ENCODE measurements around the gene UQCC5.

UQCC5 gene

GRCh38 chr3:52535411-52536111, 844 bp upstream of the UQCC5 start:
- peak overlapping the region in 1 of 2 donors; percentile 71 for H3K4me3 ChIP-seq (ENCODE audit: low read length in 2 of 2)
- no peaks in the 10 kb centered on the region for H3K27me3 ChIP-seq (ENCODE audit: control insufficient read depth in 2 of 2, insufficient read depth in 2 of 2, low read length in 2 of 2)
- H3K27ac ChIP-seq (ENCODE audit: low read depth in 2 of 2, low read length in 2 of 2) = no peak overlapping the region
- H3K9me3 ChIP-seq (ENCODE audit: control insufficient read depth in 2 of 2, low read length in 2 of 2) = no peaks in the 10 kb centered on the region
- H3K9ac ChIP-seq (ENCODE audit: low read depth in 1 of 2, low read length in 2 of 2) = no peak overlapping the region
- H3K36me3 ChIP-seq (ENCODE audit: control insufficient read depth in 2 of 2, insufficient read depth in 2 of 2, low read length in 2 of 2) = peaks cover 0 to 2% of the 10 kb centered on the region in 2 donors
- H3K4me1 ChIP-seq (ENCODE audit: control insufficient read depth in 2 of 2, insufficient read depth in 2 of 2, low read length in 2 of 2) = peaks cover 13 to 36% of the 10 kb centered on the region in 2 donors

GRCh38 chr3:52536112-52536368, 365 bp upstream of the UQCC5 start:
- peaks cover 13 to 36% of the 10 kb centered on the region in 2 donors for H3K4me1 ChIP-seq (ENCODE audit: control insufficient read depth in 2 of 2, insufficient read depth in 2 of 2, low read length in 2 of 2)
- no peak overlapping the region for H3K9ac ChIP-seq (ENCODE audit: low read depth in 1 of 2, low read length in 2 of 2)
- peaks cover 0 to 7% of the 10 kb centered on the region in 2 donors for H3K36me3 ChIP-seq (ENCODE audit: control insufficient read depth in 2 of 2, insufficient read depth in 2 of 2, low read length in 2 of 2)
- no peaks in the 10 kb centered on the region for H3K9me3 ChIP-seq (ENCODE audit: control insufficient read depth in 2 of 2, low read length in 2 of 2)
- peak overlapping the region; percentile 67 to 71 for H3K4me3 ChIP-seq (ENCODE audit: low read length in 2 of 2)
- no peaks in the 10 kb centered on the region for H3K27me3 ChIP-seq (ENCODE audit: control insufficient read depth in 2 of 2, insufficient read depth in 2 of 2, low read length in 2 of 2)
- no peak overlapping the region for H3K27ac ChIP-seq (ENCODE audit: low read depth in 2 of 2, low read length in 2 of 2)

DNA sequence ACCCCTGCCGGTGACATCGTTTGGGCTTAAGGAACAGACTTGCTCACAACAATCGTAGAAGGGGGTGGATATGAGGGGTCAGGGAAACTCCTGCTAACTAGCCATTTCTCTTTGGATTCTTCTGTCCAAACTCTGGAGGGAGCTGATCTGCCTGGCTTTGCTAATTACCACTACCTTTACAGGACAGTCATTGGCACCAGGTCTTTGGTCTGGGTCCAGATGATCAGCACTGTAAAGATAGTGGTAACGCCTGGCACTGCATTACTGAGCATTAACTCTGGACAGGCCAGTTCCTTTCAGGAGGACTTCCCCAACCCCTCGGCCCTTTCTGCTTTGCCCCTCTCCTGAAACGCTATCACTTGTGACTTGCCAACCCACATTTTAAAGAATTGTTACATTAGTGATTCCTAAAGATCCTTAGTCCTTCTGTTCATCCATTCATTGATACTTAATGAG, 788 bp downstream of the UQCC5 start:
- Histone ChIP-seq H3K9ac (ENCODE audit: low read depth in 1 of 2, low read length in 2 of 2) (peak overlapping the region; percentile 71 to 96), H3K27me3 (ENCODE audit: control insufficient read depth in 2 of 2, insufficient read depth in 2 of 2, low read length in 2 of 2) (no peaks in the 10 kb centered on the region), H3K36me3 (ENCODE audit: control insufficient read depth in 2 of 2, insufficient read depth in 2 of 2, low read length in 2 of 2) (peaks cover 3 to 12% of the 10 kb centered on the region in 2 donors), H3K9me3 (ENCODE audit: control insufficient read depth in 2 of 2, low read length in 2 of 2) (no peaks in the 10 kb centered on the region), H3K27ac (ENCODE audit: low read depth in 2 of 2, low read length in 2 of 2) (peak overlapping the region; percentile 72 to 89), H3K4me1 (ENCODE audit: control insufficient read depth in 2 of 2, insufficient read depth in 2 of 2, low read length in 2 of 2) (peaks cover 13 to 36% of the 10 kb centered on the region in 2 donors), H3K4me3 (ENCODE audit: low read length in 2 of 2) (peak overlapping the region; percentile 88 to 98)

- H3K4me3 ChIP-seq (ENCODE audit: low read length in 2 of 2) = peak overlapping the region; percentile 88 to 98
- H3K9ac ChIP-seq (ENCODE audit: low read depth in 1 of 2, low read length in 2 of 2) = peak overlapping the region in 1 of 2 donors; percentile 71
- peaks cover 13 to 32% of the 10 kb centered on the region in 2 donors for H3K4me1 ChIP-seq (ENCODE audit: control insufficient read depth in 2 of 2, insufficient read depth in 2 of 2, low read length in 2 of 2)
Measured at GRCh38 chr3:52537726-52538421, 1.5 kb downstream of the UQCC5 start.

GRCh38 chr3:52539010-52539653, 2.7 kb downstream of the UQCC5 start:
- peak overlapping the region in 1 of 2 donors; percentile 28 for H3K4me3 ChIP-seq (ENCODE audit: low read length in 2 of 2)
- peaks cover 13 to 32% of the 10 kb centered on the region in 2 donors for H3K4me1 ChIP-seq (ENCODE audit: control insufficient read depth in 2 of 2, insufficient read depth in 2 of 2, low read length in 2 of 2)

More at GRCh38 chr3:52537726-52538421, 1.5 kb downstream of the UQCC5 start:
- peaks cover 3 to 12% of the 10 kb centered on the region in 2 donors for H3K36me3 ChIP-seq (ENCODE audit: control insufficient read depth in 2 of 2, insufficient read depth in 2 of 2, low read length in 2 of 2)
- no peaks in the 10 kb centered on the region for H3K9me3 ChIP-seq (ENCODE audit: control insufficient read depth in 2 of 2, low read length in 2 of 2)
- H3K27me3 ChIP-seq (ENCODE audit: control insufficient read depth in 2 of 2, insufficient read depth in 2 of 2, low read length in 2 of 2) = no peaks in the 10 kb centered on the region
- H3K27ac ChIP-seq (ENCODE audit: low read depth in 2 of 2, low read length in 2 of 2) = no peak overlapping the region

DNA sequence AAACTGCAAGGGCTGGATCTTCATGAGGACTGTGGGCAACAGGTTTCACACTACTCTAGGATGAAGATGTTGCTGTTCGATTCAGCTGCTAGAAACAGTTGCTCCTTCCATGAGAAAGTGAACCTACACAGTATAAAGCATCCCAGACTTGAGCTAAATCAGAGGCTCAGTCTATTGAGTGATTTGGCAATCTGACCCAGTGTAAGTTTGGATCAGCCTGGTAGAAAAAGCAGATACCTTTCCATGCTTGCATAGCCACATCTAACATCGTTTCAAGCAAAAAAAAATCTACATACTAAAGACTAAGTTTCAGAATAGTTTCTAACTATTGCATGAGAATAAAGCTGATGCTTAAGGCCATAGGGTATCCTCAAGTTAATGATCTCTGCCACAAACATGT, 4.6 kb downstream of the UQCC5 start:
- peaks cover 10 to 22% of the 10 kb centered on the region in 2 donors for H3K4me1 ChIP-seq (ENCODE audit: control insufficient read depth in 2 of 2, insufficient read depth in 2 of 2, low read length in 2 of 2)
- H3K27ac ChIP-seq (ENCODE audit: low read depth in 2 of 2, low read length in 2 of 2) = no peak overlapping the region
- no peaks in the 10 kb centered on the region for H3K9me3 ChIP-seq (ENCODE audit: control insufficient read depth in 2 of 2, low read length in 2 of 2)
- no peaks in the 10 kb centered on the region for H3K27me3 ChIP-seq (ENCODE audit: control insufficient read depth in 2 of 2, insufficient read depth in 2 of 2, low read length in 2 of 2)
- H3K36me3 ChIP-seq (ENCODE audit: control insufficient read depth in 2 of 2, insufficient read depth in 2 of 2, low read length in 2 of 2) = peaks cover 6 to 12% of the 10 kb centered on the region in 2 donors
- no peak overlapping the region for H3K4me3 ChIP-seq (ENCODE audit: low read length in 2 of 2)
- H3K9ac ChIP-seq (ENCODE audit: low read depth in 1 of 2, low read length in 2 of 2) = no peak overlapping the region

More at GRCh38 chr3:52539010-52539653, 2.7 kb downstream of the UQCC5 start:
- H3K27ac ChIP-seq (ENCODE audit: low read depth in 2 of 2, low read length in 2 of 2) = no peak overlapping the region
- no peaks in the 10 kb centered on the region for H3K27me3 ChIP-seq (ENCODE audit: control insufficient read depth in 2 of 2, insufficient read depth in 2 of 2, low read length in 2 of 2)
- no peaks in the 10 kb centered on the region for H3K9me3 ChIP-seq (ENCODE audit: control insufficient read depth in 2 of 2, low read length in 2 of 2)
- H3K9ac ChIP-seq (ENCODE audit: low read depth in 1 of 2, low read length in 2 of 2) = no peak overlapping the region
- peaks cover 3 to 12% of the 10 kb centered on the region in 2 donors for H3K36me3 ChIP-seq (ENCODE audit: control insufficient read depth in 2 of 2, insufficient read depth in 2 of 2, low read length in 2 of 2)

DNA sequence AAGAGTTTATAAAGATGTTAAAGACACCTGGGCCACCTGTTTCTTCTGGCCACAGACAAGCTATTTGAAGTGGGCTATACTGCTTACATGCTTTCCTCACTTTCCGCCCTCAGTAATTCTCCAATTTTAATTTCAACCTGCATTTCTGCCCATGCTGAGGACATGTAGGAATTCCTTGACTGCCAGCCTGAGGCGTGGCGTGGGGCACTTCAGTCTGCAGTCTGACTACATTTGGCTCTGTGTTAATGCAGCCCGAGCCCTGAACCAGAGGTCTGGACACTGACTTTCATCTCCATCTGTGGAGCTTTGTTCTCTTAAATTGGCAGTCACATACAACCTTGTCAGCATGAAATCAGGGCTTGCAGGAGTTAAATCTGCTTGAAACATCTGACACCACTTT, 8.5 kb downstream of the UQCC5 start:
- Histone ChIP-seq H3K9ac (ENCODE audit: low read depth in 1 of 2, low read length in 2 of 2) (no peak overlapping the region), H3K27ac (ENCODE audit: low read depth in 2 of 2, low read length in 2 of 2) (no peak overlapping the region), H3K36me3 (ENCODE audit: control insufficient read depth in 2 of 2, insufficient read depth in 2 of 2, low read length in 2 of 2) (peaks cover 20 to 25% of the 10 kb centered on the region in 2 donors)

DNA sequence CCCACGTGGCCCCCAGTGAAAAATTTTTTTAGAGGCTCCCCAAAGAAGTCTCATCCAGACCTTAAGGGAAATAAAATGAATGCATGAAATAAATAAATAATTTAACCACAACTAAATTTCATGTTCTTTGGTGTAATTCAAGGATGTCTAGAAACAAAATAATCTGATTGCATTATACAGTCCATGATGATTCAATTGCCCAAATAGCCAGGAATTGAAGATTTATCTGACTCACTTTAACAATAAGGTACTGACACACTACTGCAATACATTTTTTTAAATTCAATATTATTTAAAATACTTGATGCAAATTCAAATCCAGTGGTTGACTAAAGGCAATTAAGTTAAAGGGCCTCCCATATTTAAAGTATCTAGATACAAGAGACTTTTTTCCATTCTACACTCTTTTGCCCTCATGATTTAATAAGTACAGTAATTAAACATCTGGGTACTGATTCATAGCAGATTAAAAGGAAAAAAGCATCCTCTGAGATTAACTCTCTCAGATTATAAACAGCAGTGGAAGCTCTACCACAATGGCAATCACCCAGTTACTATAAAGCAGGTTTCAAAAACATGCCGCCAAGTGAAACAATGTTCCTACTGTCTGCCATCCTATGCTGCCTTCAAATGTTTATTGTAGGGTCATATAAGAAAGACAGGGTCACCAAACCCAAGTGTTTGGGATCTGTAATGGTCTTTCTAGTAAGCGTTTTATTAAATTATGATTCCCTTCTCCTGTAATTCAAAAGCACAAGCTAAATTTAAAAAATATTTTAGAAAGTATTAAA, 9.9 kb downstream of the UQCC5 start:
- no peak overlapping the region for H3K4me3 ChIP-seq (ENCODE audit: low read length in 2 of 2)
- H3K9ac ChIP-seq (ENCODE audit: low read depth in 1 of 2, low read length in 2 of 2) = no peak overlapping the region
- H3K4me1 ChIP-seq (ENCODE audit: control insufficient read depth in 2 of 2, insufficient read depth in 2 of 2, low read length in 2 of 2) = no peaks in the 10 kb centered on the region
- peaks cover 29 to 30% of the 10 kb centered on the region in 2 donors for H3K36me3 ChIP-seq (ENCODE audit: control insufficient read depth in 2 of 2, insufficient read depth in 2 of 2, low read length in 2 of 2)
- no peaks in the 10 kb centered on the region for H3K27me3 ChIP-seq (ENCODE audit: control insufficient read depth in 2 of 2, insufficient read depth in 2 of 2, low read length in 2 of 2)
- no peak overlapping the region for H3K27ac ChIP-seq (ENCODE audit: low read depth in 2 of 2, low read length in 2 of 2)
- H3K9me3 ChIP-seq (ENCODE audit: control insufficient read depth in 2 of 2, low read length in 2 of 2) = no peaks in the 10 kb centered on the region

More for the DNA sequence above, 8.5 kb downstream of the UQCC5 start:
- no peaks in the 10 kb centered on the region for H3K4me1 ChIP-seq (ENCODE audit: control insufficient read depth in 2 of 2, insufficient read depth in 2 of 2, low read length in 2 of 2)
- H3K27me3 ChIP-seq (ENCODE audit: control insufficient read depth in 2 of 2, insufficient read depth in 2 of 2, low read length in 2 of 2) = no peaks in the 10 kb centered on the region
- no peak overlapping the region for H3K4me3 ChIP-seq (ENCODE audit: low read length in 2 of 2)
- H3K9me3 ChIP-seq (ENCODE audit: control insufficient read depth in 2 of 2, low read length in 2 of 2) = no peaks in the 10 kb centered on the region

GRCh38 chr3:52547143-52547542, 10.7 kb downstream of the UQCC5 start:
- Histone ChIP-seq H3K36me3 (ENCODE audit: control insufficient read depth in 2 of 2, insufficient read depth in 2 of 2, low read length in 2 of 2) (peaks cover 28 to 30% of the 10 kb centered on the region in 2 donors), H3K4me3 (ENCODE audit: low read length in 2 of 2) (no peak overlapping the region), H3K4me1 (ENCODE audit: control insufficient read depth in 2 of 2, insufficient read depth in 2 of 2, low read length in 2 of 2) (no peaks in the 10 kb centered on the region), H3K9ac (ENCODE audit: low read depth in 1 of 2, low read length in 2 of 2) (no peak overlapping the region), H3K27me3 (ENCODE audit: control insufficient read depth in 2 of 2, insufficient read depth in 2 of 2, low read length in 2 of 2) (no peaks in the 10 kb centered on the region), H3K9me3 (ENCODE audit: control insufficient read depth in 2 of 2, low read length in 2 of 2) (no peaks in the 10 kb centered on the region), H3K27ac (ENCODE audit: low read depth in 2 of 2, low read length in 2 of 2) (no peak overlapping the region)

All from mucosa of rectum (tissue), 2 donors.